Epithelial cell of proximal tubule (primary cell): Measurements from ENCODE around the gene DMXL2. TPM values are rescaled to one million over a fixed set of nuclear protein-coding genes. Genes with fewer than 3 reads are reported as not detected.

Experiments
- DNase-seq: peaks from one replicate; pipeline ENCODE4 v3.0.0-alpha.2; 2011; ENCODE audit warnings: low read depth
- H3K4me3 ChIP-seq: 2 replicates; pipeline ENCODE4 v1.5.1; 2011; ENCODE audit warnings: low read depth, mild to moderate bottlenecking, low read length
- total RNA-seq: library from RNA; depleted of rRNA; stranded (reverse); fragments of >200 nt; gene quantifications from 2 replicates; pipeline ENCODE4 v1.2.3, GENCODE V29; 2015
- TF ChIP-seq, protein P1 (sequence below): conservative IDR thresholded peaks from 2 replicates; pipeline ENCODE4 v1.5.1; 2012; ENCODE audit warnings: low read depth, mild to moderate bottlenecking, low read length

The DMXL2 gene
- total RNA-seq, 1 donor from 2014 or later = 8.7 TPM

DNA sequence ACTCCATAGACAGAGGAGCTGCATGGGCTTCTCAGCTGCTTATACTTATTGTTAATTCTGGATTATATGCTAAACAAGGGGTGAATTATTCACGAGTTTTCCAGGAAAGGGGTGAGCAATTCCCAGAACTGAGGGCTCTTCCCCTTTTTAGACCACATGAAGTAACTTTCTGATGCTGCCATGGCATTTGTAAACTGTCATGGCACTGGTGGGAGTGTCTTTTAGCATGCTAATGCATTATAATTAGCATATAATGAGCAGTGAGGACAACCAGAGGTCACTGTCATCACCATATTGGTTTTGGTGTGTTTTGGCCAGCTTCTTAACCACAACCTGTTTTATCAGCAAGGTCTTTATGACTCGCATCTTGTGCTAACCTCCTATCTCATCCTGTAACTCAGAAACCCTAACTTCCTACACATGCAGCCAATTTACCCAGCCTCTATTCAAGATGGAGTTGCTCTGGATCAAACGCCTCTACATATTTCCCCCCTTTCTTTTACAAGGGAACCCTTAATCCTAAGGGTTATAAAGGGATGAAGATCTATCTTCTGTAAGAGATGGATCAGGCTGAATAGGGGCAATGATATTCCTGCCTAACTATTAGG lies 12.1 kb upstream of the DMXL2 start:
- no peak for DNase-seq
- H3K4me3 ChIP-seq = no peak overlapping the region
- TF ChIP-seq, protein P1, sequence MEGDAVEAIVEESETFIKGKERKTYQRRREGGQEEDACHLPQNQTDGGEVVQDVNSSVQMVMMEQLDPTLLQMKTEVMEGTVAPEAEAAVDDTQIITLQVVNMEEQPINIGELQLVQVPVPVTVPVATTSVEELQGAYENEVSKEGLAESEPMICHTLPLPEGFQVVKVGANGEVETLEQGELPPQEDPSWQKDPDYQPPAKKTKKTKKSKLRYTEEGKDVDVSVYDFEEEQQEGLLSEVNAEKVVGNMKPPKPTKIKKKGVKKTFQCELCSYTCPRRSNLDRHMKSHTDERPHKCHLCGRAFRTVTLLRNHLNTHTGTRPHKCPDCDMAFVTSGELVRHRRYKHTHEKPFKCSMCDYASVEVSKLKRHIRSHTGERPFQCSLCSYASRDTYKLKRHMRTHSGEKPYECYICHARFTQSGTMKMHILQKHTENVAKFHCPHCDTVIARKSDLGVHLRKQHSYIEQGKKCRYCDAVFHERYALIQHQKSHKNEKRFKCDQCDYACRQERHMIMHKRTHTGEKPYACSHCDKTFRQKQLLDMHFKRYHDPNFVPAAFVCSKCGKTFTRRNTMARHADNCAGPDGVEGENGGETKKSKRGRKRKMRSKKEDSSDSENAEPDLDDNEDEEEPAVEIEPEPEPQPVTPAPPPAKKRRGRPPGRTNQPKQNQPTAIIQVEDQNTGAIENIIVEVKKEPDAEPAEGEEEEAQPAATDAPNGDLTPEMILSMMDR = no peak

DNA sequence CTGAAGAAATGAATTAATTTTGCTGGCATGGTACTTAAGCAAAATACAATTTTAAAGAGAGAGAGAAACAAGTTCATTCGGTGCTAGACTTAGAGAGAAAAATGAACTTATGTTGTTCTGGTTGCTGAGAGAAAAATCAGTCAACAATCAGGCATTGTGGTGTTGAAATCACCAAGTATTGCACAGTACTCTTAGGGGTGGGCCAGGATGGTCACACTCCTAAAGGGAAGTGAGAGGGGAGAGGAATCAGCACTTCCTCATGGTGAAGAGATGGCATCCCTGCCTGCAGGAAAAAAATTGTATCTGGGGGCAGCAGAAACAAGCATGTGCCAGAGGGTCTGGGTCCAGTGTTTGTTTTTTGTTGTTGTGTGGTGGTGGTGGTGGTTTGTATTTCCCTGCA lies 7.0 kb upstream of the DMXL2 start:
- TF ChIP-seq, protein P1 = no peak
- no peak for DNase-seq
- H3K4me3 ChIP-seq = no peak overlapping the region

DNA sequence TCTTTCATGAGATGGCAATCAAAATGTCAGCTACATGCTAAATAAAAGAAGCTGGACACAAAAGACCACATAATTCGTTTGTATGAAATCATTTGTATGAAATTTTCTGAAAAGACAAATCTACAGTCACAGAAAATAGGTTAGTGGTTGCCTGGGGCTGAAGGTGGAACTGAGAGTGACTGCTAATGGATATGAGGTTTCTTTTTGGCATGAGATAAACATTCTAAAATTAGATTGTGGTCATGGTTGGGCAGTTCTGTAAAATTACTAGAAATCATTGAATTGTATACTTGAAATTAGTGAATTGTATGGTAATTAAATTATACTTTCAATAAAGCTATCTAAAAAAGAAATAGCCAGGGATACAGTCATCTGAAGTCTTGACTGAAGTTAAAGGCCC lies 2.7 kb upstream of the DMXL2 start:
- DNase-seq = no peak
- TF ChIP-seq, protein P1 = no peak
- no peak overlapping the region for H3K4me3 ChIP-seq

DNA sequence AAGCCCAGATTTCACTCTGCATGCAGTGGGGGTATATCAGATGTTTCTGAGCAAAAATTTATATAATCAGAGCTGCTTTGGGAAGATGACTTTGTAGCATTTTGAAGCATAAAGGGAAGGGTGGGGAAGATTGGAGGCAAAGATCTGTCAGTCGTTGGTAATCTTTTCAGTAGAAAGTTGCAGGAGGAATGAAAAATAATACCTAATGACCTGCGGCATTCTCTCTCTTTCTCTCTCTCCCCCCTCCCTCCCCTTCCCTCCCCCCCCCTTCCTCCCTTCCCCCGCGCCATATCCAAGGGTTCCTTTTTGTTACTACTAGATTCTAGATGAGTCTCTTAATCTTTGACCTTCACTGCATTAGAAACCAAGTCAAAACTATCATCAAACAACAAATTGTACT lies 1.5 kb upstream of the DMXL2 start:
- no peak overlapping the region for H3K4me3 ChIP-seq

DNA sequence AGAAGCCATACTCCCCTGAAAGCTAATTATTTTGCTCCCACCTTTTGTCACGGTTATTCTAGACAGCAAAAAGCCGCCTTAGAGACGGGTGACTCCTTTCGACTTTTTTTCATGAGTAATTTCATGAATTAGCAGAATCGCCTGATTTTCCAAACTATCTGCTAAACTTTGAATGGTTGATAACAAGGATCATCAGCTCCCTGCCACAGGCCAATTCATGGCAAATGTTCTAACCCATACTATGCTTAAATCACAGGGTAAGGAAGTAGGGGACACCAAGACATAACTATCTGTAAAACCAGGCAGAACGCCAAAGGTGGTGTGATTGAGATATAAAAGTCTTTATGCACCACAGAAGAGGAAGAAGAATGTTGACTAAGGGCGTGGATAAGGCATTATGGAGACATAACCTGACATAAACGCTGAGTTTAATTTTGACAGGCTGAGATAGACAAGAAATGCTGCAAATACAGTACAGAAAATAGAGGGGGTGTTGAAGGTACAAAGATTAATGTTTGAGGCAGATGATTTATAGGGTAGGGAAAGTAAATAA lies 891 bp upstream of the DMXL2 start:
- peak overlapping the region; percentile 92 for H3K4me3 ChIP-seq
- no peak for DNase-seq
- TF ChIP-seq, protein P1 = no peak

More for the DNA sequence above, 1.5 kb upstream of the DMXL2 start:
- DNase-seq = no peak
- TF ChIP-seq, protein P1 = no peak

DNA sequence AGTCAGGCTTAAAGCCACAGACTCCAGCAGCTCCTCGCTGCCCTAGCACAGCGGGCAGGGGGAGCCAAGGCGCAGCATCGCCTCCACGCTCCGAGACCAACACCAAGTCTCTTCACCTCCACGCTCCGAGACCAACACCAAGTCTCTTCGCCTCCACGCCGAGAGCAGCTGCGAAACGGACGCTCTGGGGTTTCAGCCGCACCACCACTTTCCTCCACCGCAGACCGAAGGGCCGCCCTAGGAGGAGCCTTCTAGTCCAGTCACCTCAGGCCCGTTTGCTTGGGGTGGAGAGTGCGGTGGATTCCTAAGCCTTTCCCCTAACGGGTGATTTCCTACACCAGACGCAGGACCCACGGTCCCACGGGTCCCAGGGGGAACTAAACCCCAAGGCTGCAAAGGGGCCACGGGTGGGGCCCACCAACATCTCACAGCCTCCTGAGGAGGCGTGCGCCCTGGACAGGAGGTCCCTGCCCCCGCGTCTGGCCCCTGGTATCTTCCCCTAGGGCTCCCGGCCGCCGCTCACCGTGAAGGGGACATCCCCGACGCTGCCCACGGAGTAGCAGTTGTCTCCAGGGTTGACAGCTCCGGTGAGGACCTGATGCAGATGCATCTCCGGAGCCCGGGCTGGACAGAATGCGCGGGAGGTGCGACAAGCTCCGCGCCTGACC lies 501 bp downstream of the DMXL2 start:
- no peak for DNase-seq
- TF ChIP-seq, protein P1 = peak; percentile 8
- peak overlapping the region; percentile 92 for H3K4me3 ChIP-seq
